ENCODE measurements around the gene GNAL. TPM values are rescaled to one million over a fixed set of nuclear protein-coding genes. Genes with fewer than 3 reads are reported as not detected.

The GNAL gene
- total RNA-seq, 1 experiment from 2014 or later = 24.0 TPM

DNA sequence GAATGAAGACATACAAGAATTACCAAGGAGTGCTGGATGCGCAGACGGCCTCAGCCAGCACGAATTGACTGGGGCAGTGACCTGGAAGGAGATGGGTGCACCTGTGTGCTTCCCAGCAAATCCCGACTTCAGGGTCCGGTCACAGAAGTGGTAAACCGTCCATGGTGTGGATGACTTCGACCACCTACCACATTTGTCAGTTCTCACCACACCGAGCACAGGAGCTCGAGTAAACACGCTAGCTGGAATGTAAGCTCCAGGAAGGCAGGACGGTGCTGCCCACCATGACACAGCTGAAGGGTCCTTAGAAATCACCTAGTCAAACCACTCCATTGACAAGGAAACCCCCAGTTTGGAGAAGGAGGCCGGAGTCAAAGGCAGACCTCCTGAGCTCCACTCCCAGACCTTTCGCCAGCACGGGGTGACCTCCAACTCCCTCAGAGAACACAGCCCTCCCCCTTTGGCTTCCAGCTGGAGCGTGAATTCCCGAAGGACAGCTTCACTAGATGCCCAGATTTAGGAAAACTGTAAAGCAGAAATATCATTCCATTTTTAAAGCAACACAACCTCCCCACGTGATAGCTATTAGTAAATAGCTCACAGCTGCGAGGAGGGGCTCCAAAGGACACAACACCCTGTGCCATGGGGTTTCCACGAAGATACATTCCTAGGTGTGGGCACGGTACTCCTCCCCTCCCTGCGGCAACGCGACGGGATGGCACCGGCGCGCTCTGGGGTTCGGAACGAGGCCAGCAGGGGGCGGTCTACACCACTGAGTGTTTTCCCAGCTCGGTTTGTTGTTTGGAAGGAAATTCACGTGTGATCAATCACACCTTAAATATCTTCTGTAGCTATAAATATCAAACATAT, 34.1 kb upstream of the GNAL start:
- H2BK5ac ChIP-seq (ENCODE audit: insufficient read length, low read length) = no peak overlapping the region
- Mint-ChIP-seq H3K4me1 (peaks cover 6 to 8% of the 10 kb centered on the region in 2 experiments), H3K27ac (peak overlapping the region in 1 of 3 experiments; percentile 27; a peak in 1 of 7 replicates), H3K36me3 (ENCODE audit: insufficient read depth in 1 of 3, low read depth in 3 of 3) (no peaks in the 10 kb centered on the region), H3K4me3 (peak overlapping the region; percentile 5 to 50; a peak in 3 of 5 replicates), H3K9me3 (no peaks in the 10 kb centered on the region; a peak in 1 of 5 replicates), H3K27me3 (ENCODE audit: low read depth) (peaks cover 23% of the 10 kb centered on the region)
- no peak overlapping the region for H4K91ac ChIP-seq (ENCODE audit: insufficient read length, low read depth, low read length)
- no peaks in the 10 kb centered on the region for H3K4me1 ChIP-seq (ENCODE audit: insufficient read depth, low read length)
- peak; percentile 72 for DNase-seq
- no peaks in the 10 kb centered on the region for H3K23me2 ChIP-seq (ENCODE audit: insufficient read length, low read depth, low read length, poor library complexity, severe bottlenecking)
- H3K23ac ChIP-seq (ENCODE audit: insufficient read length, low read depth, low read length) = no peak overlapping the region
- H4K5ac ChIP-seq (ENCODE audit: insufficient read length, low read depth, low read length) = no peak overlapping the region
- H2BK12ac ChIP-seq (ENCODE audit: insufficient read length, low read depth, low read length) = no peak overlapping the region
- H3K56ac ChIP-seq (ENCODE audit: insufficient read length, low read depth, low read length) = no peak overlapping the region
- no peaks in the 10 kb centered on the region for H3K79me2 ChIP-seq (ENCODE audit: insufficient read depth, low read length)
- WGBS (ENCODE audit: extremely low coverage, insufficient read length, low lambda C conversion rate) = no CpG with 5 or more reads among the region's 32 CpGs
- H2AK5ac ChIP-seq (ENCODE audit: insufficient read length, low read length) = no peak overlapping the region
- H4K8ac ChIP-seq (replicated peaks; ENCODE audit: insufficient read length, low read depth, low read length) = no peak overlapping the region
- no peak overlapping the region for H3T11ph ChIP-seq (ENCODE audit: low read length)
- peaks cover 2% of the 10 kb centered on the region for H4K20me1 ChIP-seq (ENCODE audit: control insufficient read depth, insufficient read depth, insufficient read length)
- H3K4me2 ChIP-seq (ENCODE audit: insufficient read depth, insufficient read length, low read length) = peak overlapping the region; percentile 31
- no peak overlapping the region for H3K14ac ChIP-seq (ENCODE audit: insufficient read depth, low read length)
- no peaks in the 10 kb centered on the region for H3K27me3 ChIP-seq (ENCODE audit: insufficient read depth, low read length)
- peak overlapping the region; percentile 91 for H2AFZ ChIP-seq (ENCODE audit: low read length)
- no peak overlapping the region for H3K4ac ChIP-seq (ENCODE audit: low read depth, low read length)
- H2BK15ac ChIP-seq (ENCODE audit: low read depth, low read length) = no peak overlapping the region
- no peak overlapping the region for H3K18ac ChIP-seq (ENCODE audit: insufficient read length, low read depth, low read length)
- no peak overlapping the region for H3K27ac ChIP-seq (ENCODE audit: insufficient read length, low read depth, low read length)
- H3K79me1 ChIP-seq (ENCODE audit: insufficient read depth, low read depth, low read length, poor library complexity, severe bottlenecking) = no peaks in the 10 kb centered on the region
- H2BK20ac ChIP-seq (ENCODE audit: low read depth, low read length, poor library complexity, severe bottlenecking) = no peak overlapping the region
- H3K9me3 ChIP-seq (ENCODE audit: control insufficient read depth, low read depth, low read length) = no peaks in the 10 kb centered on the region
- no peak overlapping the region for H2BK120ac ChIP-seq (ENCODE audit: low read depth, low read length, poor library complexity, severe bottlenecking)
- H3K9ac ChIP-seq (ENCODE audit: extremely low read depth, insufficient read length, low read length) = no peak overlapping the region
- TF ChIP-seq, protein P1, sequence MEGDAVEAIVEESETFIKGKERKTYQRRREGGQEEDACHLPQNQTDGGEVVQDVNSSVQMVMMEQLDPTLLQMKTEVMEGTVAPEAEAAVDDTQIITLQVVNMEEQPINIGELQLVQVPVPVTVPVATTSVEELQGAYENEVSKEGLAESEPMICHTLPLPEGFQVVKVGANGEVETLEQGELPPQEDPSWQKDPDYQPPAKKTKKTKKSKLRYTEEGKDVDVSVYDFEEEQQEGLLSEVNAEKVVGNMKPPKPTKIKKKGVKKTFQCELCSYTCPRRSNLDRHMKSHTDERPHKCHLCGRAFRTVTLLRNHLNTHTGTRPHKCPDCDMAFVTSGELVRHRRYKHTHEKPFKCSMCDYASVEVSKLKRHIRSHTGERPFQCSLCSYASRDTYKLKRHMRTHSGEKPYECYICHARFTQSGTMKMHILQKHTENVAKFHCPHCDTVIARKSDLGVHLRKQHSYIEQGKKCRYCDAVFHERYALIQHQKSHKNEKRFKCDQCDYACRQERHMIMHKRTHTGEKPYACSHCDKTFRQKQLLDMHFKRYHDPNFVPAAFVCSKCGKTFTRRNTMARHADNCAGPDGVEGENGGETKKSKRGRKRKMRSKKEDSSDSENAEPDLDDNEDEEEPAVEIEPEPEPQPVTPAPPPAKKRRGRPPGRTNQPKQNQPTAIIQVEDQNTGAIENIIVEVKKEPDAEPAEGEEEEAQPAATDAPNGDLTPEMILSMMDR (conservative IDR thresholded peaks at IDR 0.05) = peak; percentile 98
